Vagina (tissue), 2 donors: ENCODE results near the gene KCTD1. TPM values are rescaled to one million over a fixed set of nuclear protein-coding genes. Genes with fewer than 3 reads are reported as not detected.

Experiments used
- DNase-seq, 2 donors: peaks; one replicate each; pipeline ENCODE4 v3.0.0-alpha.2; 2017; ENCODE audit errors: extremely low spot score in 2 of 2
- H3K27ac ChIP-seq: fragments of 200-600 bp; sonication (generic); one replicate; pipeline ENCODE4 v1.5.1; 2019
- H3K27me3 ChIP-seq: fragments of 200-600 bp; sonication (generic); one replicate; pipeline ENCODE4 v1.5.1; 2019
- H3K36me3 ChIP-seq, 2 donors: fragments of 200-600 bp; sonication (generic); one replicate each; pipeline ENCODE4 v1.5.1; 2017 to 2019
- H3K4me1 ChIP-seq: fragments of 200-600 bp; sonication (generic); one replicate; pipeline ENCODE4 v1.5.1; 2019
- H3K4me3 ChIP-seq, 2 donors: fragments of 200-600 bp; sonication (generic); 1 replicate in 1 of 2; 2 replicates in 1 of 2; pipeline ENCODE4 v1.5.1; 2016 to 2019
- H3K9me3 ChIP-seq: fragments of 200-600 bp; sonication (generic); one replicate; pipeline ENCODE4 v1.5.1; 2019
- CTCF ChIP-seq, 3 experiments: fragments of 450-650 bp in 2 of 3; fragments of 200-600 bp in 1 of 3; sonication (generic) in 1 of 3; IDR thresholded peaks; one replicate each; pipeline ENCODE4 v1.5.1; 2017 to 2019; ENCODE audit warnings: antibody characterized with exemption in 3 of 3, mild to moderate bottlenecking in 2 of 3, moderate library complexity in 2 of 3
- POLR2A ChIP-seq, 2 donors: fragments of 450-650 bp; IDR thresholded peaks; one replicate each; pipeline ENCODE4 v1.6.1; 2017; ENCODE audit warnings: antibody characterized with exemption in 2 of 2, mild to moderate bottlenecking in 2 of 2, moderate library complexity in 2 of 2
- intact Hi-C: fragments of 100-400 bp; cut with DNase I; formaldehyde crosslinking; loops from one replicate; pipeline ENCODE4 v1.15.1; 2023
- microRNA-seq: library from miRNA; unstranded; fragments of <30 nt; microRNA quantifications from one replicate; pipeline ENCODE4, GENCODE V29; 2017; ENCODE audit warnings: borderline number of aligned reads, borderline replicate concordance
- small RNA-seq: library from RNA; depleted of rRNA; stranded (forward); fragments of <200 nt; gene quantifications from one replicate; pipeline ENCODE3, GENCODE V24; 2016
- total RNA-seq: library from RNA; depleted of rRNA; stranded (reverse); fragments of >200 nt; gene quantifications from one replicate; pipeline ENCODE4 v1.2.3, GENCODE V29; 2016

The KCTD1 gene
- total RNA-seq, 1 donor from 2014 or later = 46.9 TPM

DNA sequence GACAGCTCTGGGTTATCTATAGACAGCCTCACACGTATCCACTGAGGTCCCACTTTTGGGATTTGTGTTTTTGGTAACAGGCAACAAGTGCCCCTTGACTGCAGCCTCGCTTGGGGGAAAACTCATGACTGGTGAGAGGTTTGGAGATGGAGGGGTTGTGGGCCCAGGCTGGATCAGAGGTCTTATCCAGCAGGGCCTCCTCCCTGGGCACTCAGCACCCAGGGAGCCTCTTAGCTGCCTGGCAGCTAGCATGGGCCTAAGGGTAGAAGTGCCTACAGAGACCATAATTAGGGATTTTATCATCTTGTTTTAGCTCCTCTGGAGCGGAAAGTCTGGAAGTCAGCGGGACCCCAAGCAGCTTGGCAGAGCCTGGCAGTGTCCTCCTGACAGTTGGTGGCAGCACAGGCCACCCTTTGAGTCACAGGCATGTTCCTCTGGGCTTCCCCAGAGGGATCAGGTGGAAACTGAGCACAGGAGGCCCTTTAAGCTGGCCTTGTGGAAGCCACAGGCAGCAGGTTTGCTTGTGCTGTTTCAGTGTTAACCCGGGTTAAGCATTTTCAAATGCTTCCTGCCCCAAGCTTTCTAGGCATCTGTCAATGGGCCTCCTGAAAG lies 143.1 kb downstream of the KCTD1 start:
- DNase-seq = no peak
- Histone ChIP-seq H3K36me3 (no peaks in the 10 kb centered on the region), H3K4me3 (no peak overlapping the region), H3K4me1 (peaks cover 7% of the 10 kb centered on the region), H3K27ac (no peak overlapping the region), H3K27me3 (no peaks in the 10 kb centered on the region), H3K9me3 (no peaks in the 10 kb centered on the region)
- TF ChIP-seq POLR2A (IDR thresholded peaks at IDR 0.05) (no peak), CTCF (IDR thresholded peaks at IDR 0.05) (peak in 2 of 3 experiments; percentile 11 to 23)
- intact Hi-C loops = no loop called here

Small RNAs within 50 kb of the gene (microRNA-seq; reads per million reads assigned to microRNA genes)
- gene MIR8057 = not detected

Small RNAs within 50 kb of the gene (small RNA-seq; reads per million reads assigned to genes)
- not detected for gene MIR8057
